ENCODE measurements around the gene ITGA2.
"Not testable (repeated sequence)": the region's sequence is repeated elsewhere in the genome, so short reads cannot be mapped to it uniquely, and the experiment has no call there.

The ITGA2 gene

GRCh38 chr5:52963636-52964035, 25.5 kb upstream of the ITGA2 start:
- TF ChIP-seq, protein P1, sequence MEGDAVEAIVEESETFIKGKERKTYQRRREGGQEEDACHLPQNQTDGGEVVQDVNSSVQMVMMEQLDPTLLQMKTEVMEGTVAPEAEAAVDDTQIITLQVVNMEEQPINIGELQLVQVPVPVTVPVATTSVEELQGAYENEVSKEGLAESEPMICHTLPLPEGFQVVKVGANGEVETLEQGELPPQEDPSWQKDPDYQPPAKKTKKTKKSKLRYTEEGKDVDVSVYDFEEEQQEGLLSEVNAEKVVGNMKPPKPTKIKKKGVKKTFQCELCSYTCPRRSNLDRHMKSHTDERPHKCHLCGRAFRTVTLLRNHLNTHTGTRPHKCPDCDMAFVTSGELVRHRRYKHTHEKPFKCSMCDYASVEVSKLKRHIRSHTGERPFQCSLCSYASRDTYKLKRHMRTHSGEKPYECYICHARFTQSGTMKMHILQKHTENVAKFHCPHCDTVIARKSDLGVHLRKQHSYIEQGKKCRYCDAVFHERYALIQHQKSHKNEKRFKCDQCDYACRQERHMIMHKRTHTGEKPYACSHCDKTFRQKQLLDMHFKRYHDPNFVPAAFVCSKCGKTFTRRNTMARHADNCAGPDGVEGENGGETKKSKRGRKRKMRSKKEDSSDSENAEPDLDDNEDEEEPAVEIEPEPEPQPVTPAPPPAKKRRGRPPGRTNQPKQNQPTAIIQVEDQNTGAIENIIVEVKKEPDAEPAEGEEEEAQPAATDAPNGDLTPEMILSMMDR (IDR thresholded peaks at IDR 0.05; ENCODE audit: insufficient read depth, low read length, missing control alignments) = no peak
- no peak for DNase-seq (ENCODE audit: low read depth, low spot score)
- H3K4me3 ChIP-seq (ENCODE audit: low read depth, low read length) = no peak overlapping the region
- ChIA-PET POLR2A (no interaction called here), CTCF (interaction anchor here (2.7 to 3.7 kb wide), 2 partner anchors 10 to 15 kb away, joined by 12 to 22 read pairs; no protein-coding TSS in a partner anchor)

DNA sequence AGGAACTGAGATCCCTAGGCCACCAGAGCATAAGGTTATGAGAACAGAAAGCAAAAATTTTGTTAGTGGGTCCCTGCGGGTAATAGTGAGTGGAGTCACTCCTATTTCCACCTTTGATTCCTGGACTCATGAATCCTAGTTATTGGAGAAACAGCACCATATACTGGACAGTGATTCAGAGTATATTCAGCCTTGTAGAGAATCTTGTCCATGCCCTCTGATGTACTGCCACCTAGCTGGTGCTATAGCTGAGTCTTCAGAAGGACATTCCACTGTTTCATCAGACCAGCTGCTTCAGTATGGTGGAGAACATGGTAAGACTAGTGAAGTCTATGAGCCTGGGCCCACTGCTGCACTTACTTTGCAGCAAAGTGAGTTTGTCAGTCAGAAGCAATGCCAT, 25.0 kb upstream of the ITGA2 start:
- TF ChIP-seq, protein P1 (IDR thresholded peaks at IDR 0.05; ENCODE audit: insufficient read depth, low read length, missing control alignments) = peak; percentile 7
- CTCF ChIA-PET = interaction anchor here (1.0 to 3.7 kb wide), 3 partner anchors 11 to 18 kb away, joined by 3 to 22 read pairs (median 12); no protein-coding TSS in a partner anchor
- POLR2A ChIA-PET = no interaction called here
- H3K4me3 ChIP-seq (ENCODE audit: low read depth, low read length) = no peak overlapping the region
- DNase-seq (ENCODE audit: low read depth, low spot score) = no peak

DNA sequence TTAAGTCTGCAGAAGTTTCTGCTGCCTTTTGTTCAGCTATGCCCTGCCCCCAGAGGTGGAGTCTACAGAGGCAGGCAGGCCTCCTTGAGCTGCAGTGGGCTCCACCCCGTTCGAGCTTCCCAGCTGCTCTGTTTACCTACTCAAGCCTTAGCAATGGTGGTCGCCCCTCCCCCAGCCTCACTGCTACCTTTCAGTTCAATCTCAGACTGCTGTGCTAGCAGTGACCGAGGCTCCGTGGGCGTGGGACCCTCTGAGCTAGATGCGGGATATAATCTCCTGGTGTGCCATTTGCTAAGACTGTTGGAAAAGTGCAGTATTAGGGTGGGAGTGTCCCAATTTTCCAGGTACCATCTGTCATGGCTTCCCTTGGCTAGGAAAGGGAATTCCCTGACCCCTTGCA, 13.0 kb upstream of the ITGA2 start:
- POLR2A ChIA-PET; DNase-seq (ENCODE audit: low read depth, low spot score); H3K4me3 ChIP-seq (ENCODE audit: low read depth, low read length): not testable (repeated sequence)
- CTCF ChIA-PET = interaction anchor here (0.6 to 1.7 kb wide), 2 partner anchors 11 to 110 kb away, joined by 3 to 4 read pairs; no protein-coding TSS in a partner anchor

- TF ChIP-seq, protein P1 (IDR thresholded peaks at IDR 0.05; ENCODE audit: insufficient read depth, low read length, missing control alignments) = no peak
- no peak overlapping the region for H3K4me3 ChIP-seq (ENCODE audit: low read depth, low read length)
- ChIA-PET CTCF (interaction anchor here (0.7 to 1.7 kb wide), 3 partner anchors 12 to 41 kb away, joined by 3 to 4 read pairs (median 3); no protein-coding TSS in a partner anchor), POLR2A (interaction anchor here (0.7 kb wide), 1 partner anchor 15 kb away, joined by 4 read pairs; no protein-coding TSS in a partner anchor)
- no peak for DNase-seq (ENCODE audit: low read depth, low spot score)
These were observed 11.8 kb upstream of the ITGA2 start for GRCh38 chr5:52977264-52977897.

DNA sequence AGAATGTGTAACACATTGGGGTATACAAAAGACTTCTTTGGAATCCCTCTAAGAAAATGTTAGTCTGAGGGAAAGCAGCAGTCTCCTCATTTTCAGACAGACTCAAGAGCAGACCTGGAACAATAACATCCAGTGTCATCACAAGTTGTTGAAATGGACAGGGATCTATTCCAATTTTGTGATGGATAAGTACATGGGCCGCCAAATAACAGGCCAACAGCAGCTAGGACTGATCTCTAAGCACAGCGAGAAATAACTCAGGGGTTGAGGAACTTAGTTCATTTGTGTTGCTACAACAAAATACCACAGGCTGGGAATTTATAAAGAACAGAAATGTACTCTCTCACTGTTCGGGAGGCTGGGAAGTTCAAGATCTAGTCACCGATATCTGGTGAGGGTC, 7.6 kb upstream of the ITGA2 start:
- CTCF ChIA-PET = interaction anchor here (1.5 to 1.7 kb wide), 2 partner anchors 17 to 33 kb away, joined by 3 read pairs; no protein-coding TSS in a partner anchor

DNA sequence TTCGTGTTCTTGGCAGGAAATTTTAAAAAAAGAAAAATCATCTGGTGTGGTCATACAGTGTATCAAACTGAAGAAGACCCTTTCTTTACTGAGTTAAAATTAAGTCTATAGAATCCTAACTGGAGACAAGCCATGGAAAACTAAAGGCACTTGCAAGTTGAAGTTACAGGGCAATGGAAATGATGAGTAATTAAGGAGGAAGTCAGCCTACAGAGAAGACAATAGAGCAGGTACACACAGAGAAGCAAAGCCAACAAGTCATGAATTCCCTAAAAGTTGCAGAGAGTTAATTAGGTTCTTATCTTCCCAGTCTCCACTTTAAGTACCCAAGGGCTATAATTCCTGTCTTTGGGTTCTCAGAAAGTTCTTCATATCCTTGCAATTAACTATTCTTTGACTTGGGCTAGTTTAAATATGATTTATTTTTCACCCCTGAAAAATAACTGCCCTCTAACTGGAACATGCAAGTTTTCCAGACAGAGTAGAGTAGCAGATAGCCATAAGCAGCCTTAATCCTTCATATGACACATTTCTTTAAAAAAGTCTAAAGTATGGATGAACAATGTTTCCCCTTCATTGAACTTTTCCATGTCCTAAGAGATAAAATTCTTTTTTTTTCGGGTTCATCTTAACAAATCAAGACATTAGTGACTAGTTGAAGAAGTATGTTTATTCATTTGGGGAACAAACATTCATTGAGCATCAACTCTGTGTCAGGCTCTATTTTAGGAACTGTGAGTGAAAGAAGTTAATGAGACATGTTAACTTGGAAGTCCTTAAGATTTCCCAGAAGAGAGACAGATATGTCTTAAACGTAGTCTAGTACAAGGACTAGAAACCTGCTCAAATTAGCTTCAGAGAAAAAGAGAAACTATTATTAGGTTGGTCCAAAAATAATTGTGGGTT, 5.2 kb upstream of the ITGA2 start:
- no peak for DNase-seq (ENCODE audit: low read depth, low spot score)
- ChIA-PET POLR2A (no interaction called here), CTCF (no interaction called here)
- TF ChIP-seq, protein P1 (IDR thresholded peaks at IDR 0.05; ENCODE audit: insufficient read depth, low read length, missing control alignments) = no peak
- H3K4me3 ChIP-seq (ENCODE audit: low read depth, low read length) = no peak overlapping the region

More for the DNA sequence above, 7.6 kb upstream of the ITGA2 start:
- no peak overlapping the region for H3K4me3 ChIP-seq (ENCODE audit: low read depth, low read length)
- TF ChIP-seq, protein P1 (IDR thresholded peaks at IDR 0.05; ENCODE audit: insufficient read depth, low read length, missing control alignments) = no peak
- DNase-seq (ENCODE audit: low read depth, low spot score) = no peak
- POLR2A ChIA-PET = no interaction called here

All from AG04449 (cell line).